ENCODE data around the gene MAST2.

- TF ChIP-seq CTCF (conservative IDR thresholded peaks at IDR 0.05): no peak
- TF ChIP-seq ZFX (IDR thresholded peaks at IDR 0.05): no peak
Measured at GRCh38 chr1:45960930-45961715, 157.7 kb downstream of the MAST2 start.

Data from C4-2B (cell line).